D721Med (cell line): Measurements from ENCODE around the gene OPCML.

Experiments used
- DNase-seq: peaks from one replicate; pipeline ENCODE4 v3.0.0; 2011; ENCODE audit warnings: low spot score; ENCODE audit not compliant: insufficient read length
- FAIRE-seq: peaks from 2 replicates; lab custom pipeline; 2011; peaks lifted over from hg19 to GRCh38; lab: Jason Lieb, UNC
- TF ChIP-seq, protein P1 (sequence below): IDR thresholded peaks from 2 replicates; pipeline ENCODE4 v1.5.1; 2012; ENCODE audit warnings: mild to moderate bottlenecking, control low read depth; ENCODE audit not compliant: insufficient read depth; ENCODE audit errors: missing control alignments

OPCML gene

GRCh38 chr11:132444911-132445310 lies 1087.4 kb downstream of the OPCML start:
- DNase-seq (no peak), FAIRE-seq (no peak)
- TF ChIP-seq, protein P1, sequence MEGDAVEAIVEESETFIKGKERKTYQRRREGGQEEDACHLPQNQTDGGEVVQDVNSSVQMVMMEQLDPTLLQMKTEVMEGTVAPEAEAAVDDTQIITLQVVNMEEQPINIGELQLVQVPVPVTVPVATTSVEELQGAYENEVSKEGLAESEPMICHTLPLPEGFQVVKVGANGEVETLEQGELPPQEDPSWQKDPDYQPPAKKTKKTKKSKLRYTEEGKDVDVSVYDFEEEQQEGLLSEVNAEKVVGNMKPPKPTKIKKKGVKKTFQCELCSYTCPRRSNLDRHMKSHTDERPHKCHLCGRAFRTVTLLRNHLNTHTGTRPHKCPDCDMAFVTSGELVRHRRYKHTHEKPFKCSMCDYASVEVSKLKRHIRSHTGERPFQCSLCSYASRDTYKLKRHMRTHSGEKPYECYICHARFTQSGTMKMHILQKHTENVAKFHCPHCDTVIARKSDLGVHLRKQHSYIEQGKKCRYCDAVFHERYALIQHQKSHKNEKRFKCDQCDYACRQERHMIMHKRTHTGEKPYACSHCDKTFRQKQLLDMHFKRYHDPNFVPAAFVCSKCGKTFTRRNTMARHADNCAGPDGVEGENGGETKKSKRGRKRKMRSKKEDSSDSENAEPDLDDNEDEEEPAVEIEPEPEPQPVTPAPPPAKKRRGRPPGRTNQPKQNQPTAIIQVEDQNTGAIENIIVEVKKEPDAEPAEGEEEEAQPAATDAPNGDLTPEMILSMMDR: no peak

DNA sequence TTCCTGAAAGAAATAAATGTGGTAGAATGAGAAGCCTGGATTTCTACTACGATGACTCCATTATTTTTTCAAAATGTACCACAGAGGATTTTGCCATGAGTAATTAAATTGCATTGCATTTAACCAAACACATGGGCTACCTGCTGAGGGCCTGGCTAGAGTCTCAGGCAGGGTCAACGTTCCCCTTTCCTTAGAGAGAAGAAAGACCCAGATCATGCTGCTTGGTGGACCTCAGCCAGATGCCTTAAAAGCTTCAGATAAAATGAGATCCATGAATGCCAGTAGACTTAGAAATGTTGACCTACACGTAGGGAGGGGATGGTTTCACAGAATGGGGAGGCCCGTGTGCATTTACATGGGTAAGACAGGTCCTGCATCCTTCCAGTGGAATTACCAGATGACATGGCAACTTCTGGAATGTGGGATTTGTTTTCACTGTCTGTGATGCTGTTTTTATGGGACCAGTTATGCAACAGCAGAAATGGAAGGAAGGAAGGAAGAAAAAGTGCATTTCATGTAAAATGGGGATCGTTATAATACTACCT lies 1092.5 kb downstream of the OPCML start:
- TF ChIP-seq, protein P1: no peak
- no peak for DNase-seq
- FAIRE-seq: no peak

- no peak for FAIRE-seq
- DNase-seq: no peak
- TF ChIP-seq, protein P1: no peak
Measured at GRCh38 chr11:132438418-132438817, 1093.9 kb downstream of the OPCML start.

DNA sequence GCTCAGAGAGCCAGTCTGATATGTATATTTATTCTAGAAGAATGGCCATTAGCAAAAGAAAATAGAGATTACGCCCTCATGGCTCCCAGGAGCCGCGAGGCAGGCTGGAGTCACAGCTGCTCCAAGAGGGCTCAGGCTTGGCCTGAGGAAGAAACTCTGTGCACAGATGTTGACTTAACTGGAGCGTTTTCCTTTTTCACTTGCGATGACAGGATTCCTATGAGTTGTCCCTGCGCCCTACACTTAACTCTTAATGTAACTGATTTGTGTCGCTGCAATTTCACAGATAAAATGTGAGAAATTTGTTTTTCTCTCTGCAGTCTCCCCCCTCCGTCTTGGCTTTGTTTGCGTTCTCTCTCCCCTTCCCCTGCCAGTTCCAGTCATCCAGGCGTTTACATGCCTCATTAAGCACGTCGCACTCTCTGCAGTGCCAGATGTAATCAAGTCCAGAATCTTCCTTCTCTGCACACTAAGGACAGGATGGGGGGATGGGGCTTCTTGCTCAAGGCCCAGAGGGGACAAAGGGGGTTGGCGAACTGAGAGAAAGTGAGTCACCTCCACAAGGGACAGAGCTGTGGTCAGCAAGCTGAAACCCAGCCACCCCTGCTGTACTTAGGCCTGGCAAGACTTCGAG lies 1101.8 kb downstream of the OPCML start:
- TF ChIP-seq, protein P1: no peak
- DNase-seq (no peak), FAIRE-seq (no peak)

DNA sequence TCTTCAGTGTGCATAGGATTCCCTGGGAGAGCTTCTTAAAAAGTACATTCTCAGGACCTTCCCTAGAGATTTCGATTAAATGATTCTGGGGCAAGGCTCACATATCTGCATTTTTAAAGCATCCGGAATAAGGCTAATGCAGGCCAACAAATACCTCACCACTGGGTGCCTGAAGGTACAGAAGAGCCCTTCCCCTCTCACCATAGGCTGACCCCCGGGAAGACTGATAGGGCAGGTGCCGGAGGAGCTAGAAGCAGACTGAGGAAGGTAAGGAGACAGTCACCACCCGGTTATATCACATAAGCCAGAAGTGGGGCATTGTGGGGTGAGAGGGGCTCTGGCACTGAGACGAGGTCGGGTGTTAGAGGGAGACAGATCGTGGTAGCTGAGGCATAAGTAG lies 1102.6 kb downstream of the OPCML start:
- DNase-seq: no peak
- TF ChIP-seq, protein P1: no peak
- no peak for FAIRE-seq

DNA sequence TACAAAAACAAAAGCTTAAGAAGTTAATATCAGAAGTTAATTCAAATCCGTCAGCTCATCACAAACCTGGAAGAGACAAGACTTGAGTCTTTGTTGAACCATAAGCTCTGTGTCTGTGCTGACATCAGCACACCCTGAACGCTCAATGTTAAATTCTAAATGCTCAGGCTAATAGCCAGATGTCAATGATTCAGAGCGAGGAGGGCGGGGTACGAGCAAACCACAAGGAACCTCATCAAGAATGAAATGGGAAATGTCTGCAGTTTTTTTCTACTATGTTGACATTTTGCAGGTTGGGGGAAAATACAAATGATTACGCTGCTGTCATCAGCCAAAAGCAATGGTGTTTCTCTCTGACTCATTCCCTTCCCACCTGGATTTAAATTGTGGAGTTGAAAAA lies 1104.7 kb downstream of the OPCML start:
- no peak for DNase-seq

DNA sequence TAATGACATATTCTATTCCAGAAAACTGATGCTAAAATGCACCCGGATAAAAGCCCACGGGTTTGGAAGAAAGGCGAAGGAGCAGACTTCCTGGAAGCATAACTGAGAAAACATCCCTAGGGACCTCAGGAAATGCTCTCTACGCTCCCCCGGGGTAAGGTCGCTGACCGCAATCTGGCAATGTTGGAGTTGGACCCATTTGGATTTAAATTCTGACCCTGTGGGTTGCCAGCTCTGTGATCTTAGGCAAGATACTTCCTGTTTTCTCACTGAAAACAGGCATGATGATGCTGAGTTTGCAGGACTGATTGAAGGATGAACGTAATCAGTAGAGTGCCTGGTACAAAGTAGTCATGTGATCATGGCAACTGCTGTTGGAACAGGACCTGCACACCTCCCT lies 1107.9 kb downstream of the OPCML start:
- FAIRE-seq: no peak
- DNase-seq: no peak
- TF ChIP-seq, protein P1: no peak

More for the DNA sequence above, 1104.7 kb downstream of the OPCML start:
- TF ChIP-seq, protein P1: no peak
- no peak for FAIRE-seq
